Neural progenitor cell (in vitro differentiated cells): Measurements from ENCODE around the gene S100PBP. TPM values are rescaled to one million over a fixed set of nuclear protein-coding genes. Genes with fewer than 3 reads are reported as not detected.

Source experiments
- DNase-seq: peaks from one replicate; pipeline ENCODE4 v3.0.0-alpha.2; 2016; ENCODE audit warnings: low spot score
- H2AFZ ChIP-seq: fragments of 200-600 bp; sonication (generic); replicated peaks from 2 replicates; pipeline ENCODE4 v1.6.1; 2016; ENCODE audit warnings: antibody characterized with exemption
- H3F3A ChIP-seq: fragments of 200-600 bp; sonication (generic); 2 replicates; pipeline ENCODE4 v1.6.1; 2016; ENCODE audit warnings: antibody characterized with exemption, low read depth
- H3K27ac ChIP-seq: fragments of 200-600 bp; sonication (generic); 2 replicates; pipeline ENCODE4 v1.5.1; 2016; ENCODE audit warnings: mild to moderate bottlenecking
- H3K27me3 ChIP-seq: fragments of 200-600 bp; sonication (generic); 2 replicates; pipeline ENCODE4 v1.6.1; 2016; ENCODE audit warnings: mild to moderate bottlenecking, moderate library complexity
- H3K36me3 ChIP-seq: fragments of 200-600 bp; sonication (generic); 2 replicates; pipeline ENCODE4 v1.5.1; 2016
- H3K4me1 ChIP-seq: fragments of 200-600 bp; sonication (generic); 2 replicates; pipeline ENCODE4 v1.6.1; 2016; ENCODE audit warnings: mixed run types
- H3K4me2 ChIP-seq: fragments of 200-600 bp; sonication (generic); 2 replicates; pipeline ENCODE4 v1.6.1; 2016
- H3K4me3 ChIP-seq: fragments of 200-600 bp; sonication (generic); 2 replicates; pipeline ENCODE4 v1.5.1; 2016
- H3K79me2 ChIP-seq: fragments of 200-600 bp; sonication (generic); 2 replicates; pipeline ENCODE4 v1.6.1; 2016; ENCODE audit warnings: low read depth
- H3K9ac ChIP-seq: fragments of 200-600 bp; sonication (generic); 2 replicates; pipeline ENCODE4 v1.6.1; 2016
- H3K9me3 ChIP-seq: fragments of 200-600 bp; sonication (generic); 2 replicates; pipeline ENCODE4 v1.5.1; 2016; ENCODE audit warnings: low read depth
- H4K20me1 ChIP-seq: fragments of 200-600 bp; sonication (generic); 2 replicates; pipeline ENCODE4 v1.6.1; 2016; ENCODE audit warnings: low read depth
- H3K27ac Mint-ChIP-seq: 3 replicates; pipeline ENCODE4 v1.8.0; 2021; ENCODE audit warnings: mixed read lengths
- H3K27me3 Mint-ChIP-seq: 2 replicates; pipeline ENCODE4 v1.8.0; 2022; ENCODE audit warnings: low read depth, mild to moderate bottlenecking, inconsistent platforms, moderate library complexity, mixed read lengths; ENCODE audit not compliant: insufficient read depth
- H3K36me3 Mint-ChIP-seq: 3 replicates; pipeline ENCODE4 v1.8.0; 2021; ENCODE audit warnings: mixed read lengths
- H3K4me1 Mint-ChIP-seq: 3 replicates; pipeline ENCODE4 v1.8.0; 2021; ENCODE audit warnings: mixed read lengths
- H3K4me3 Mint-ChIP-seq: 3 replicates; pipeline ENCODE4 v1.8.0; 2021; ENCODE audit warnings: mild to moderate bottlenecking, moderate library complexity, mixed read lengths
- H3K9me3 Mint-ChIP-seq: 3 replicates; pipeline ENCODE4 v1.8.0; 2020; ENCODE audit warnings: mixed read lengths
- CTCF ChIP-seq: fragments of 200-600 bp; sonication (generic); IDR thresholded peaks from 2 replicates; pipeline ENCODE4 v1.5.1; 2017; ENCODE audit warnings: antibody characterized with exemption, mild to moderate bottlenecking
- EZH2 ChIP-seq: fragments of 200-600 bp; sonication (generic); IDR thresholded peaks from 2 replicates; pipeline ENCODE4 v1.6.1; 2017; ENCODE audit warnings: antibody characterized with exemption, mild to moderate bottlenecking, moderate library complexity
- EZH2phosphoT487 ChIP-seq: fragments of 200-600 bp; sonication (generic); IDR thresholded peaks from 2 replicates; pipeline ENCODE4 v1.6.1; 2017; ENCODE audit warnings: antibody characterized with exemption
- total RNA-seq: library from RNA; depleted of rRNA; stranded (reverse); fragments of >200 nt; gene quantifications from 2 replicates; pipeline ENCODE4 v1.2.3, GENCODE V29; 2015; ENCODE audit warnings: low replicate concordance

Gene S100PBP
- total RNA-seq, 1 donor from 2014 or later: 107 TPM

GRCh38 chr1:32884032-32884372, 66.5 kb downstream of the S100PBP start:
- no peak overlapping the region for H3K4me2 ChIP-seq
- no peak overlapping the region for H3K27ac ChIP-seq
- H2AFZ ChIP-seq: no peak overlapping the region
- H3K27me3 ChIP-seq: peaks cover 52% of the 10 kb centered on the region
- Mint-ChIP-seq H3K9me3 (no peaks in the 10 kb centered on the region), H3K27ac (no peak overlapping the region), H3K4me1 (peaks cover 13% of the 10 kb centered on the region), H3K4me3 (no peak overlapping the region), H3K27me3 (peaks cover 50% of the 10 kb centered on the region), H3K36me3 (no peaks in the 10 kb centered on the region)
- no peaks in the 10 kb centered on the region for H3K36me3 ChIP-seq
- peaks cover 27% of the 10 kb centered on the region for H4K20me1 ChIP-seq
- H3K9me3 ChIP-seq: no peaks in the 10 kb centered on the region
- peaks cover 16% of the 10 kb centered on the region for H3K4me1 ChIP-seq
- DNase-seq: no peak
- no peak overlapping the region for H3K9ac ChIP-seq
- H3K79me2 ChIP-seq: no peaks in the 10 kb centered on the region
- TF ChIP-seq EZH2 (no peak), EZH2phosphoT487 (no peak), CTCF (no peak)
- no peak overlapping the region for H3K4me3 ChIP-seq
- H3F3A ChIP-seq: no peaks in the 10 kb centered on the region

GRCh38 chr1:32884726-32885125, 67.3 kb downstream of the S100PBP start:
- H3K27me3 ChIP-seq: peaks cover 59% of the 10 kb centered on the region
- H3K27me3 Mint-ChIP-seq: peaks cover 54% of the 10 kb centered on the region

GRCh38 chr1:32885676-32886003, 68.2 kb downstream of the S100PBP start:
- no peaks in the 10 kb centered on the region for H3K9me3 Mint-ChIP-seq

More at GRCh38 chr1:32884726-32885125, 67.3 kb downstream of the S100PBP start:
- Histone ChIP-seq H3K4me3 (no peak overlapping the region), H2AFZ (no peak overlapping the region), H3F3A (no peaks in the 10 kb centered on the region), H3K79me2 (no peaks in the 10 kb centered on the region), H3K4me2 (no peak overlapping the region), H3K27ac (no peak overlapping the region), H3K4me1 (peaks cover 16% of the 10 kb centered on the region), H4K20me1 (peaks cover 31% of the 10 kb centered on the region), H3K9ac (no peak overlapping the region), H3K9me3 (no peaks in the 10 kb centered on the region), H3K36me3 (no peaks in the 10 kb centered on the region)
- Mint-ChIP-seq H3K9me3 (no peaks in the 10 kb centered on the region), H3K4me1 (peaks cover 13% of the 10 kb centered on the region), H3K36me3 (no peaks in the 10 kb centered on the region), H3K4me3 (no peak overlapping the region), H3K27ac (no peak overlapping the region)
- TF ChIP-seq CTCF (no peak), EZH2 (no peak), EZH2phosphoT487 (no peak)
- DNase-seq: no peak

More at GRCh38 chr1:32885676-32886003, 68.2 kb downstream of the S100PBP start:
- Mint-ChIP-seq H3K36me3 (no peaks in the 10 kb centered on the region), H3K4me3 (peak overlapping the region; percentile 58), H3K4me1 (peaks cover 15% of the 10 kb centered on the region), H3K27me3 (peaks cover 55% of the 10 kb centered on the region), H3K27ac (no peak overlapping the region)
- no peak overlapping the region for H3K27ac ChIP-seq
- H3K27me3 ChIP-seq: peaks cover 65% of the 10 kb centered on the region
- no peak overlapping the region for H3K9ac ChIP-seq
- peak; percentile 21 for DNase-seq
- no peaks in the 10 kb centered on the region for H3K36me3 ChIP-seq
- peaks cover 16% of the 10 kb centered on the region for H3K4me1 ChIP-seq
- no peak for TF ChIP-seq CTCF
- TF ChIP-seq EZH2phosphoT487: no peak
- TF ChIP-seq EZH2: no peak
- H3K4me3 ChIP-seq: no peak overlapping the region
- no peaks in the 10 kb centered on the region for H3F3A ChIP-seq
- H4K20me1 ChIP-seq: peaks cover 40% of the 10 kb centered on the region
- H3K79me2 ChIP-seq: no peaks in the 10 kb centered on the region
- peak overlapping the region; percentile 78 for H3K4me2 ChIP-seq
- no peaks in the 10 kb centered on the region for H3K9me3 ChIP-seq
- no peak overlapping the region for H2AFZ ChIP-seq
